Globus pallidus (tissue), 1 donor: ENCODE data around the gene CEP57.
A peak's percentile ranks its signal among the peaks of the same experiment; 100 is the strongest.
"Not testable (repeated sequence)": the region's sequence is repeated elsewhere in the genome, so short reads cannot be mapped to it uniquely, and the experiment has no call there.

Experiments used
- DNase-seq: peaks from one replicate; pipeline ENCODE4 v3.0.0-alpha.2; 2015; ENCODE audit warnings: low spot score

CEP57 gene

GRCh38 chr11:95799546-95799945 is 9.2 kb downstream of the CEP57 start:
- no peak for DNase-seq

DNA sequence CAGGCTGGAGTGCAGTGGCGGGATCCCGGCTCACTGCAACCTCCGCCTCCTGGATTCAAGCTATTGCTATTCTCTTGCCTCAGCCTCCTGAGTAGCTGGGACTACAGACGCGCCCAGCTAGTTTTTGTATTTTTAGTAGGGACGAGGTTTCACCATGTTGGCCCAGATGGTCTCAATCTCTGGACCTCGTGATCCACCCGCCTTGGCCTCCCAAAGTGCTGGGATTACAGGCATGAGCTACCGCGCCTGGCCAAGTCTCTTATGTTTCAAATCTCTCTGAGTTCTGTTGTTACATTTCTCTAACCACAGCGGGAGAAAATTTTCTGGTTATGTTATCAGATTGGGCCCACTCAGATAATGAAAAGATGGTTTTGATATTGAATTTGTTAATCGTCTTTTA is 10.1 kb downstream of the CEP57 start:
- no peak for DNase-seq

- DNase-seq: no peak
Measured at GRCh38 chr11:95802806-95803205, 12.5 kb downstream of the CEP57 start.

- no peak for DNase-seq
Measured at GRCh38 chr11:95803973-95804372, 13.7 kb downstream of the CEP57 start.

- no peak for DNase-seq
Measured at GRCh38 chr11:95805869-95806268, 15.6 kb downstream of the CEP57 start.

DNA sequence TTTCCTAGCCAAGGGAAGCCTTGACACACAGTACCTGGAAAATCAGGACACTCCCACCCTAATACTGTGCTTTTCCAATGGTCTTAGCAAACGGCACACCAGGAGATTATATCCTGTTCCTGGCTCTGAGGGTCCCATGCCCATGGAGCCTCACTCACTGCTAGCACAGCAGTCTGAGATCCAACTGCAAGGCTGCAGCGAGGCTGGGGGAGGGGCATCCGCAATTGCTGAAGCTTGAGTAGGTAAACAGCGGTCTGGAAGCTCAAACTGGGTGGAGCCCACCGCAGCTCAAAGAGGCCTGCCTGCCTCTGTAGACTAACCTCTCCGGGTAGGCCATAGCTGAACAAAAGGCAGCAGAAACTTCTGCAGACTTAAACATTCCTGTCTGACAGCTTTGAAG is 16.2 kb downstream of the CEP57 start:
- not testable (repeated sequence) for DNase-seq

- DNase-seq: not testable (repeated sequence)
Measured at GRCh38 chr11:95811052-95811451, 20.8 kb downstream of the CEP57 start.

DNA sequence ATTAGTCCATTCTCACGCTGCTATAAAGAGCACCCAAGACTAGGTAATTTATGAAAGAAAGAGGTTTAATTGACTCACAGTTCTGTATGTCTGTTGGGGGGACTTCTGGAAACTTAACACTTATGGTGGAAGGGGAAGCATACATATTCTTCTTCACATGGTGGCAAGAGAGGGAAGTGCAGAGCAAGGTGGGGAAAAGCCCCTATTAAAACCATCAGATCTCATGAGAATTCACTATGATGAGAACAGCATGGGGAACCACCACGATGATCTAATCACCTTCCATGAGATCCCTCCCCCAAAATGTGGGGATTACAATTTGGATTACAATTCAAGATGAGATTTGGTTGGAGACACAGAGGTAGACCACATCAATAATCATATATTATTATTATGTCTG is 25.7 kb downstream of the CEP57 start:
- no peak for DNase-seq

- no peak for DNase-seq
Measured at GRCh38 chr11:95821640-95822039, 31.3 kb downstream of the CEP57 start.

- DNase-seq: no peak
Measured at GRCh38 chr11:95827696-95828095, 37.4 kb downstream of the CEP57 start.

DNA sequence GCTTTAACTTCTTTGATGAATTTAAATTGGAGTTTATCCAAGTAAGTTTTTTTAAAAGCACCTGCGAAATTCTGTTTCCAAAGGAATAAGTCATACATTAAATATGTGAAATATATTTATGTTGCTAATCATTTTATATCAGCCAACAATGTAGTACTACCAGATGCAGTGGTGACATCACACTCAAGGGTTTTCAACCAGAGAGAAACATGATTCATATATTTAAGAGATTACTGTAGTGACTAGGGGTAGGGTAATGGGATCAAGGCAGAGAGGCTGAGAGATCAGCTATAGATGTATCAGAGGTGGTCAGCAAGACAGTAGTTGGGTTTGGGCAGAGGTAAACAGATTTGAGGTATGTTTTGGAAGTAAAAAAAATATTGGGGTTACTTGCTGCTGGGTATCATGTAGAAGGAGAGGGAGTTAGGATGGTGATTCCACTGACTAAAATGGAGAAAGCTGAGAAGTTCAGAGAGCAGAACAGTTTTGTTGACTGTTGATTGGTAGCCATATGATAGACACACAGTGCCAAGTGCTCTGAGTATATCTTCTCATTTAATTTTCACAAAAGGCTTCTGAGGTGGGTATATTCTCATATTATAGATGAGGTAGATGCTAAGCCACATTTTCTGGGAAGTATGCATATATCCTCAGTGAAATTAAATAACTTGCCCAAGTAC is 39.4 kb downstream of the CEP57 start:
- DNase-seq: no peak

- DNase-seq: no peak
Measured at GRCh38 chr11:95831198-95831883, 41.0 kb downstream of the CEP57 start.

GRCh38 chr11:95832763-95833162 is 42.5 kb downstream of the CEP57 start:
- DNase-seq: no peak

- no peak for DNase-seq
Measured at GRCh38 chr11:95833378-95833777, 43.1 kb downstream of the CEP57 start.

DNA sequence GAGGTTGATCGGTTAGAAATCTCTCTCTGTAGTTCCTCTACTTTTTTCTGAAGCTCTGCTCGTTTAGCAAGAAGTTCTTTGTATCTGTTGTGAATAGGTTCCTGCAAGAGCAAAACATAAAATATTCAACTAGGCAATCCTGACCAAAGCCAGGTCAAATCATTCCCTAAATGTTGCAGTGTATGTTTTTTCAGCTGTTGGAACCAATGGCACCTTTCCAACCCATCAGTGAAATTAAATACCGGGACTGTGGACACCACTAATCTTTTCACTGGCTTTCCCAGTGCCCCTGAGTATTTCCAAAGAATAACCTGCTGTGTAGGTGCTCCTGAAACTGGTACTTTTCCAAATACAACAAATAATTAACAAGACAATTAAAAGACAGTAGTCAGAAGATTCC is 45.1 kb downstream of the CEP57 start:
- DNase-seq: no peak

DNA sequence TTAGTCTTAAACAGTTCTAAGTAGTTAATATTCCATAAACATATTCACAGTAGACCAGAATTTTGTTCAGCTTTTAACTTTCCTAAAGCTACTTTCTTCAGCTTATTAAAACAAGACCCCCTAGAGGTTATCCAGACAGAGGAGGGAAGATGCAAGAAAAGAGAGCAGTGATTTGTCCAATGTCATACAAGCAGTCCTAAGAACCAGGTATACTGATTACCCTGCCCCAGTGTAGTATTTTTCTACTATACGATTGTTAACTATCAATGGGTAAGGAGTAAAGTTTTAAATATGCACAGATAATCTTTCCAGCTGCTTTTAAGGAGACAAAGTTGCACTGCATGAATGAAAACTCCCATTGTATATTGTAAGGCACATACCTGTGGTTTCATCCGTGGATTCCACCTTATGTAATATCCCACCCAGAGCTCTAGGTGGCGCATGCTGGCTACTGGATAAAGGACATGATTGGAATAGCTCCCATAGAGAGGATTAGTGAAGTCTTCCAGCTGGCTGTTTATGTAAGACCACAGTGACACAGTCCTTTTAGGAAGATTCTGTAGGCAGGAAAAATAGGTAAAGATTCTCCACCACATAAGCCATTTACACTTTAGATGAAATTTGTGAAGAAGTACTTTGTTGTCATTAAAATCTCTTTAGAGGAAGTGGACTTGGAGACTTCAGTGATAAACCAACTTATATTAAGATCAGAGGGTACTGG is 45.6 kb downstream of the CEP57 start:
- peak; percentile 76 for DNase-seq

DNA sequence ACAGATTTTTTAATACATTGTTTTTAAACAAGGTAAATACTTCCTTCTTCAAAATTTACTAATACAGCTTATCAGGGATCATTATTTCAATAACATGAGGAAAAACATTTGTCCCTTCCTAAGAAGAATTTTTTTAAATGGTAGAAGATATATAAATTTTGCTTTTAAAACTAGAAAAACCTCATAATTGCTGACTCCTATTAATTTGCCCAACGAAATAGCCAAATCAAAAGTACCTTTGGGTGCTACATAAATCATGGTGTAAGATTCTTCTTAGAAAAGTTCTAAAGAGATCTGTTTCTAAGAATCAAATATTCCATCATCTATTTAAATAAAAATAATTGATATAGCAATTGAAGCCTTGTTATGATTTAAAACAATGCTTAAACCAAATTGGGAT is 54.9 kb downstream of the CEP57 start:
- no peak for DNase-seq

- peak; percentile 78 for DNase-seq
Measured at GRCh38 chr11:95849087-95849825, 59.0 kb downstream of the CEP57 start.

DNA sequence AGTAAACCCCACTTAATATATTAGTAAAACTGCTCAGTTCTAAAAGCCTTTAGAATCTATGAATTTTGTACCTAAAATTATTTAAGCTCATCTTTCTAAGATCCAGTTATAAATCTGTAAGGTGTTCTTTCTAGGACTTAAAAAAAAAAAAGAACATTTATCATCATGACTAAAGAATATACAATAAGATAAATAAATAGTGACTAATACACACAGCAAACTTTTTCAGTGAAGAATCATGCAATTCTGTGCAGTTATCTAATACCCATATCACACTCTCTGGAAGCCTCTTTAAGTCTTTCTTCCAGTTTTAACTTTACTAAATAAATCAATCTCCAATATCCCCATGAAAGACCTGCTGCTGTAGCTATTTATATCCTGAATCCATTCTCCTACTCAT is 59.8 kb downstream of the CEP57 start:
- DNase-seq: no peak

GRCh38 chr11:95853138-95853537 is 62.8 kb downstream of the CEP57 start:
- DNase-seq: no peak

DNA sequence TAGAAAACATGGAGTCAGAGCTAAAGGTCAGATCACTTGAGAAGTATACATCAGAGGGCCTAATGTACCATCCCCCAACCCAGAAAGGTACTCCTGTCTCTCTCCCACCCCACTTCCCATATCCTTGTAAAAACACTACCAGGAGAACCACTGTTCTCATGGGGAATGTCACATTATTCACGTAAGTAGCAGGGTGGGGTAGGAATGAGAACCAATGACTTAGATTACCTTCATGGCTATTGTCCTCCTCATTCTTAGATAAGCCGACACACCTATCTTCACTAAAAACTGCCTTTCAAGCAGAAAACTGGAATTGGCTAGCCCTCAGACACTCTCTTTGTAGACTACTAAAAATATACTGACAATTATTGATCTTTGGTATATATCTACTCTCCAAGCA is 63.6 kb downstream of the CEP57 start:
- DNase-seq: no peak

GRCh38 chr11:95854362-95854761 is 64.1 kb downstream of the CEP57 start:
- not testable (repeated sequence) for DNase-seq
